ENCODE results near the gene HCRTR1. TPM values are rescaled to one million over a fixed set of nuclear protein-coding genes. Genes with fewer than 3 reads are reported as not detected.

The HCRTR1 gene
- total and polyA plus RNA-seq, 10 of the 15 experiments (the other 5 are each of a cell fraction or from before 2014, with no cell fraction given), result not detected

- FAIRE-seq (no peak), ATAC-seq (no peak), DNase-seq (ENCODE audit: low read depth, low spot score) (no peak)
- Histone ChIP-seq H2AFZ (ENCODE audit: control insufficient read depth, low read depth, low read length) (no peak overlapping the region), H3K27ac (ENCODE audit: control insufficient read depth, insufficient read depth) (no peak overlapping the region), H3K4me1 (ENCODE audit: control insufficient read depth, insufficient read depth, low read length) (no peaks in the 10 kb centered on the region; the same call in 1 of the 2 replicates), H3K9me3 (replicated peaks; ENCODE audit: control insufficient read depth, insufficient read depth, low read length) (no peaks in the 10 kb centered on the region), H4K20me1 (ENCODE audit: control insufficient read depth, insufficient read depth) (no peaks in the 10 kb centered on the region), H3K4me2 (ENCODE audit: control insufficient read depth, insufficient read depth) (no peak overlapping the region), H3K27me3 (replicated peaks in 1 of 2; ENCODE audit: control insufficient read depth in 2 of 2, insufficient read depth in 2 of 2, low read length in 1 of 2) (peaks cover 0 to 3% of the 10 kb centered on the region in 2 experiments; a peak in 2 of 4 replicates), H3K36me3 (ENCODE audit: control insufficient read depth in 2 of 2, insufficient read depth in 2 of 2, low read length in 1 of 2) (no peaks in the 10 kb centered on the region), H3K79me2 (ENCODE audit: control insufficient read depth, insufficient read depth, low read length) (no peaks in the 10 kb centered on the region), H3K4me3 (no peak overlapping the region), H3K9ac (ENCODE audit: control insufficient read depth, insufficient read depth, low read length) (no peak overlapping the region)
- BruUV-seq (replicated peaks), result no TSS peak
- ChIA-PET RAD21 (ENCODE audit: unreplicated experiment) (no interaction called here), SMC1A (ENCODE audit: uncharacterized antibody, unreplicated experiment) (no interaction called here), POLR2A (no interaction called here), CTCF (no interaction called here)
- in situ Hi-C loops (cut with MboI), result no loop called here
- intact Hi-C loops (cut with micrococcal nuclease; ENCODE audit: unreplicated experiment), result no loop called here
- TF ChIP-seq YY1 (IDR thresholded peaks at IDR 0.05; ENCODE audit: low read depth, low read length) (no peak), MTA3 (IDR thresholded peaks at IDR 0.05; ENCODE audit: borderline replicate concordance, low read length) (no peak), NFIC (IDR thresholded peaks at IDR 0.05; ENCODE audit: low read depth, low read length) (no peak), USF1 (IDR thresholded peaks at IDR 0.05; ENCODE audit: borderline replicate concordance, extremely low read length, insufficient read depth, low read depth, low read length) (no peak), LARP7 (IDR thresholded peaks at IDR 0.05) (no peak), TCF12 (IDR thresholded peaks at IDR 0.05; ENCODE audit: low read depth, low read length) (no peak), WRNIP1 (IDR thresholded peaks at IDR 0.05; ENCODE audit: borderline replicate concordance, low read depth, low read length) (no peak), SMC3 (IDR thresholded peaks at IDR 0.05; ENCODE audit: borderline replicate concordance, low read length) (no peak), EED (IDR thresholded peaks at IDR 0.05; ENCODE audit: low read depth) (no peak)
- TF ChIP-seq, protein P1, sequence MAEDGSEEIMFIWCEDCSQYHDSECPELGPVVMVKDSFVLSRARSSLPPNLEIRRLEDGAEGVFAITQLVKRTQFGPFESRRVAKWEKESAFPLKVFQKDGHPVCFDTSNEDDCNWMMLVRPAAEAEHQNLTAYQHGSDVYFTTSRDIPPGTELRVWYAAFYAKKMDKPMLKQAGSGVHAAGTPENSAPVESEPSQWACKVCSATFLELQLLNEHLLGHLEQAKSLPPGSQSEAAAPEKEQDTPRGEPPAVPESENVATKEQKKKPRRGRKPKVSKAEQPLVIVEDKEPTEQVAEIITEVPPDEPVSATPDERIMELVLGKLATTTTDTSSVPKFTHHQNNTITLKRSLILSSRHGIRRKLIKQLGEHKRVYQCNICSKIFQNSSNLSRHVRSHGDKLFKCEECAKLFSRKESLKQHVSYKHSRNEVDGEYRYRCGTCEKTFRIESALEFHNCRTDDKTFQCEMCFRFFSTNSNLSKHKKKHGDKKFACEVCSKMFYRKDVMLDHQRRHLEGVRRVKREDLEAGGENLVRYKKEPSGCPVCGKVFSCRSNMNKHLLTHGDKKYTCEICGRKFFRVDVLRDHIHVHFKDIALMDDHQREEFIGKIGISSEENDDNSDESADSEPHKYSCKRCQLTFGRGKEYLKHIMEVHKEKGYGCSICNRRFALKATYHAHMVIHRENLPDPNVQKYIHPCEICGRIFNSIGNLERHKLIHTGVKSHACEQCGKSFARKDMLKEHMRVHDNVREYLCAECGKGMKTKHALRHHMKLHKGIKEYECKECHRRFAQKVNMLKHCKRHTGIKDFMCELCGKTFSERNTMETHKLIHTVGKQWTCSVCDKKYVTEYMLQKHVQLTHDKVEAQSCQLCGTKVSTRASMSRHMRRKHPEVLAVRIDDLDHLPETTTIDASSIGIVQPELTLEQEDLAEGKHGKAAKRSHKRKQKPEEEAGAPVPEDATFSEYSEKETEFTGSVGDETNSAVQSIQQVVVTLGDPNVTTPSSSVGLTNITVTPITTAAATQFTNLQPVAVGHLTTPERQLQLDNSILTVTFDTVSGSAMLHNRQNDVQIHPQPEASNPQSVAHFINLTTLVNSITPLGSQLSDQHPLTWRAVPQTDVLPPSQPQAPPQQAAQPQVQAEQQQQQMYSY (CRISPR knock-in tag; IDR thresholded peaks at IDR 0.05), result no peak
- WGBS (ENCODE audit: insufficient coverage, insufficient replicate concordance, low lambda C conversion rate, missing lambda C conversion rate), result 21% methylated on average over 10 of the region's 10 CpGs
Observed at GRCh38 chr1:31574749-31575368, 42.6 kb upstream of the HCRTR1 start.
